ENCODE data around the gene SLIT3.
"Not testable (repeated sequence)": the region's sequence is repeated elsewhere in the genome, so short reads cannot be mapped to it uniquely, and the experiment has no call there.

Gene SLIT3

GRCh38 chr5:169221519-169221918, 79.4 kb downstream of the SLIT3 start:
- no peak overlapping the region for H3K4me3 ChIP-seq (ENCODE audit: low read depth, low read length)
- no peak for TF ChIP-seq CTCF (IDR thresholded peaks at IDR 0.05; ENCODE audit: low read depth, low read length)

GRCh38 chr5:169219961-169220360, 81.0 kb downstream of the SLIT3 start:
- H3K4me3 ChIP-seq (ENCODE audit: low read depth, low read length), result no peak overlapping the region
- TF ChIP-seq CTCF (IDR thresholded peaks at IDR 0.05; ENCODE audit: low read depth, low read length), result no peak

GRCh38 chr5:169219351-169219750, 81.6 kb downstream of the SLIT3 start:
- TF ChIP-seq CTCF (IDR thresholded peaks at IDR 0.05; ENCODE audit: low read depth, low read length), result no peak

GRCh38 chr5:169218861-169219260, 82.1 kb downstream of the SLIT3 start:
- no peak overlapping the region for H3K4me3 ChIP-seq (ENCODE audit: low read depth, low read length)
- TF ChIP-seq CTCF (IDR thresholded peaks at IDR 0.05; ENCODE audit: low read depth, low read length), result no peak

More at GRCh38 chr5:169219351-169219750, 81.6 kb downstream of the SLIT3 start:
- H3K4me3 ChIP-seq (ENCODE audit: low read depth, low read length), result no peak overlapping the region

GRCh38 chr5:169218176-169218575, 82.8 kb downstream of the SLIT3 start:
- no peak overlapping the region for H3K4me3 ChIP-seq (ENCODE audit: low read depth, low read length)

GRCh38 chr5:169216866-169217265, 84.1 kb downstream of the SLIT3 start:
- H3K4me3 ChIP-seq (ENCODE audit: low read depth, low read length), result no peak overlapping the region

More at GRCh38 chr5:169218176-169218575, 82.8 kb downstream of the SLIT3 start:
- TF ChIP-seq CTCF (IDR thresholded peaks at IDR 0.05; ENCODE audit: low read depth, low read length), result no peak

GRCh38 chr5:169213479-169213878, 87.5 kb downstream of the SLIT3 start:
- no peak overlapping the region for H3K4me3 ChIP-seq (ENCODE audit: low read depth, low read length)
- no peak for TF ChIP-seq CTCF (IDR thresholded peaks at IDR 0.05; ENCODE audit: low read depth, low read length)

More at GRCh38 chr5:169216866-169217265, 84.1 kb downstream of the SLIT3 start:
- TF ChIP-seq CTCF (IDR thresholded peaks at IDR 0.05; ENCODE audit: low read depth, low read length), result no peak

GRCh38 chr5:169211761-169212160, 89.2 kb downstream of the SLIT3 start:
- not testable (repeated sequence) for H3K4me3 ChIP-seq (ENCODE audit: low read depth, low read length)

All from WI38 (cell line).